H1 (cell line): ENCODE data around the gene SULF2. TPM values are rescaled to one million over a fixed set of nuclear protein-coding genes. Genes with fewer than 3 reads are reported as not detected.

Source experiments
- CTCF ChIA-PET: fragments of 300-600 bp; sonication (Branson Sonifier 250); formaldehyde crosslinking; loops from one replicate; lab custom pipeline; 2021; ENCODE audit not compliant: partially characterized antibody; lab: Charles Lee
- POLR2A ChIA-PET: fragments of 300-600 bp; sonication (Branson Sonifier 250); formaldehyde crosslinking; loops from one replicate; lab custom pipeline; 2021; ENCODE audit warnings: inconsistent platforms; ENCODE audit not compliant: partially characterized antibody; lab: Charles Lee
- DNase-seq, 2 experiments: peaks; one replicate each; pipeline versions ENCODE4 v3.0.0 to v3.0.0-alpha.2; 2010 to 2022; ENCODE audit warnings: low spot score in 2 of 2, low read depth in 1 of 2, mixed read lengths in 1 of 2
- FAIRE-seq: peaks from 2 replicates; lab custom pipeline; 2011; peaks lifted over from hg19 to GRCh38; lab: Jason Lieb, UNC
- H2AFZ ChIP-seq: 2 replicates; pipeline ENCODE4 v1.8.1; 2012; ENCODE audit warnings: low read length, inconsistent platforms
- H2AK5ac ChIP-seq: 2 replicates; pipeline ENCODE4 v1.6.1; 2013; ENCODE audit warnings: low read depth, low read length
- H2BK120ac ChIP-seq: replicated peaks from 2 replicates; pipeline ENCODE3; 2013; ENCODE audit warnings: low read depth, low read length, inconsistent platforms
- H2BK12ac ChIP-seq: 2 replicates; pipeline ENCODE4 v1.6.1; 2013; ENCODE audit warnings: low read depth, low read length
- H2BK15ac ChIP-seq: 2 replicates; pipeline ENCODE4 v1.6.1; 2013; ENCODE audit warnings: low read length
- H2BK20ac ChIP-seq: 2 replicates; pipeline ENCODE4 v1.6.1; 2013; ENCODE audit warnings: low read length
- H2BK5ac ChIP-seq: 2 replicates; pipeline ENCODE4 v1.6.1; 2013; ENCODE audit warnings: low read depth, low read length
- H3K14ac ChIP-seq: 2 replicates; pipeline ENCODE4 v1.6.1; 2013; ENCODE audit warnings: inconsistent platforms; ENCODE audit not compliant: insufficient read length
- H3K18ac ChIP-seq: 2 replicates; pipeline ENCODE4 v1.6.1; 2013; ENCODE audit warnings: low read length; ENCODE audit errors: extremely low read depth
- H3K23ac ChIP-seq: 2 replicates; pipeline ENCODE4 v1.6.1; 2013; ENCODE audit warnings: inconsistent platforms; ENCODE audit not compliant: insufficient read length
- H3K23me2 ChIP-seq: 2 replicates; pipeline ENCODE4 v1.6.1; 2013; ENCODE audit warnings: low read depth, low read length
- H3K27ac ChIP-seq: 2 replicates; pipeline ENCODE4 v1.6.1; 2011; ENCODE audit warnings: low read depth, low read length, inconsistent platforms
- H3K27me3 ChIP-seq, 4 experiments: replicated peaks in 1 of 4; 1 replicate in 1 of 4; 2 replicates in 3 of 4; pipeline versions ENCODE4 v1.6.1 to v1.8.1; 2011 to 2013; ENCODE audit warnings: low read length in 3 of 4, mild to moderate bottlenecking in 3 of 4, inconsistent platforms in 2 of 4, mixed read lengths in 2 of 4, moderate library complexity in 1 of 4; ENCODE audit not compliant: control insufficient read depth in 3 of 4, insufficient read depth in 3 of 4; ENCODE audit errors: extremely low read depth in 1 of 4
- H3K36me3 ChIP-seq, 4 experiments: 2 replicates each; pipeline versions ENCODE4 v1.6.1 to v1.8.1; 2011 to 2013; ENCODE audit warnings: mild to moderate bottlenecking in 4 of 4, low read length in 3 of 4, moderate library complexity in 2 of 4, control low read depth in 1 of 4, inconsistent platforms in 1 of 4; ENCODE audit not compliant: insufficient read depth in 4 of 4, control insufficient read depth in 2 of 4
- H3K4ac ChIP-seq: replicated peaks from 2 replicates; pipeline ENCODE3; 2013; ENCODE audit warnings: low read length, low read depth, mixed read lengths, inconsistent platforms; ENCODE audit not compliant: insufficient read length
- H3K4me1 ChIP-seq, 4 experiments: replicated peaks in 1 of 4; 1 replicate in 1 of 4; 2 replicates in 3 of 4; pipeline versions ENCODE4 v1.6.1 to v1.8.1; 2011 to 2013; ENCODE audit warnings: low read length in 3 of 4, inconsistent platforms in 2 of 4, mixed read lengths in 1 of 4; ENCODE audit not compliant: insufficient read depth in 4 of 4, control insufficient read depth in 3 of 4
- H3K4me2 ChIP-seq, 2 experiments: 2 replicates each; pipeline versions ENCODE4 v1.6.1 to v1.8.1; 2011 to 2013; ENCODE audit warnings: low read depth in 2 of 2, low read length in 2 of 2, control low read depth in 1 of 2, inconsistent platforms in 1 of 2, mild to moderate bottlenecking in 1 of 2; ENCODE audit not compliant: insufficient read depth in 1 of 2
- H3K4me3 ChIP-seq, 4 experiments: fragments of 200-600, 300-600 bp in 1 of 4; sonication (generic), shearing (Covaris generic), sonication (Bioruptor Twin) in 1 of 4; 2 replicates each; pipeline versions ENCODE4 v1.5.1 to v1.8.1; 2011 to 2016; ENCODE audit warnings: low read length in 4 of 4, low read depth in 3 of 4, control low read depth in 2 of 4, inconsistent platforms in 2 of 4, mild to moderate bottlenecking in 2 of 4, mixed read lengths in 1 of 4, moderate library complexity in 1 of 4; ENCODE audit not compliant: insufficient read depth in 2 of 4; ENCODE audit errors: extremely low read depth in 1 of 4
- H3K56ac ChIP-seq: replicated peaks from 2 replicates; pipeline ENCODE3; 2013; ENCODE audit warnings: low read depth, mild to moderate bottlenecking, mixed read lengths, low read length, inconsistent platforms; ENCODE audit not compliant: insufficient read length
- H3K79me1 ChIP-seq: 2 replicates; pipeline ENCODE4 v1.6.1; 2013; ENCODE audit warnings: low read depth, low read length, control low read depth
- H3K79me2 ChIP-seq, 2 experiments: 2 replicates each; pipeline versions ENCODE4 v1.6.1 to v1.8.1; 2012 to 2013; ENCODE audit warnings: low read length in 2 of 2, mild to moderate bottlenecking in 2 of 2, inconsistent platforms in 1 of 2; ENCODE audit not compliant: insufficient read depth in 2 of 2, control insufficient read depth in 1 of 2
- H3K9ac ChIP-seq, 4 experiments: replicated peaks in 1 of 4; 1 replicate in 1 of 4; 2 replicates in 3 of 4; pipeline versions ENCODE4 v1.6.1 to v1.8.1; 2011 to 2013; ENCODE audit warnings: low read depth in 3 of 4, low read length in 3 of 4, control low read depth in 2 of 4, mild to moderate bottlenecking in 2 of 4, moderate library complexity in 2 of 4, inconsistent platforms in 1 of 4; ENCODE audit errors: extremely low read depth in 1 of 4
- H3K9me3 ChIP-seq, 2 experiments: 2 replicates each; pipeline versions ENCODE4 v1.6.1 to v1.8.1; 2012 to 2013; ENCODE audit warnings: mild to moderate bottlenecking in 2 of 2, moderate library complexity in 2 of 2, control low read depth in 1 of 2, inconsistent platforms in 1 of 2, low read depth in 1 of 2, low read length in 1 of 2, mixed read lengths in 1 of 2; ENCODE audit not compliant: insufficient read depth in 2 of 2
- H4K20me1 ChIP-seq, 2 experiments: replicated peaks in 1 of 2; 2 replicates each; pipeline versions ENCODE3 to v1.8.1; 2011 to 2013; ENCODE audit warnings: inconsistent platforms in 2 of 2, low read length in 2 of 2, mild to moderate bottlenecking in 1 of 2; ENCODE audit not compliant: insufficient read depth in 2 of 2, control insufficient read depth in 1 of 2
- H4K5ac ChIP-seq: 2 replicates; pipeline ENCODE4 v1.6.1; 2013; ENCODE audit warnings: low read length, low read depth, mixed read lengths, inconsistent platforms; ENCODE audit not compliant: insufficient read length
- H4K8ac ChIP-seq: 2 replicates; pipeline ENCODE4 v1.8.0; 2013; ENCODE audit warnings: mild to moderate bottlenecking, moderate library complexity, low read length, inconsistent platforms; ENCODE audit not compliant: insufficient read depth; ENCODE audit errors: extremely low read depth
- H4K91ac ChIP-seq: replicated peaks from 2 replicates; pipeline ENCODE3; 2013; ENCODE audit warnings: low read length, mixed read lengths, inconsistent platforms; ENCODE audit not compliant: insufficient read length
- CEBPB ChIP-seq: IDR thresholded peaks from 2 replicates; pipeline ENCODE4 v1.6.1; 2012; ENCODE audit warnings: low read depth, low read length
- EGR1 ChIP-seq: IDR thresholded peaks from 2 replicates; pipeline ENCODE4 v1.6.1; 2011; ENCODE audit warnings: low read depth, low read length, borderline replicate concordance
- EZH2 ChIP-seq: fragments of 200-600 bp; sonication (generic); IDR thresholded peaks from 2 replicates; pipeline ENCODE4 v1.7.1; 2012; ENCODE audit warnings: low read depth, mild to moderate bottlenecking, moderate library complexity, low read length, inconsistent platforms; ENCODE audit not compliant: severe bottlenecking
- GABPA ChIP-seq: IDR thresholded peaks from 2 replicates; pipeline ENCODE4 v1.6.1; 2011; ENCODE audit warnings: mild to moderate bottlenecking, low read length, moderate library complexity, borderline replicate concordance; ENCODE audit not compliant: insufficient read depth
- GTF2F1 ChIP-seq: IDR thresholded peaks from 2 replicates; pipeline ENCODE4 v1.6.1; 2012; ENCODE audit warnings: low read depth, low read length, improper control_type of control experiment, borderline replicate concordance
- MAFK ChIP-seq: IDR thresholded peaks from 2 replicates; pipeline ENCODE4 v1.6.1; 2012; ENCODE audit warnings: low read depth, mild to moderate bottlenecking, improper control_type of control experiment, low read length
- NANOG ChIP-seq: IDR thresholded peaks from 2 replicates; pipeline ENCODE4 v1.6.1; 2011; ENCODE audit warnings: low read length, low read depth, mild to moderate bottlenecking, inconsistent platforms; ENCODE audit not compliant: insufficient read depth, poor library complexity, severe bottlenecking
- POU5F1 ChIP-seq: IDR thresholded peaks from 2 replicates; pipeline ENCODE4 v1.6.1; 2011; ENCODE audit warnings: low read depth, mild to moderate bottlenecking, low read length, moderate library complexity
- RAD21 ChIP-seq, 2 experiments: IDR thresholded peaks in 1 of 2; conservative IDR thresholded peaks in 1 of 2; 2 replicates each; pipeline ENCODE4 v1.6.1; 2011; ENCODE audit warnings: low read depth in 2 of 2, low read length in 2 of 2, improper control_type of control experiment in 1 of 2, inconsistent platforms in 1 of 2, mild to moderate bottlenecking in 1 of 2, moderate library complexity in 1 of 2
- SP1 ChIP-seq: IDR thresholded peaks from 2 replicates; pipeline ENCODE4 v1.6.1; 2011; ENCODE audit warnings: low read depth, low read length
- SRF ChIP-seq: IDR thresholded peaks from 2 replicates; pipeline ENCODE4 v1.6.1; 2011; ENCODE audit warnings: mild to moderate bottlenecking, low read depth, low read length, moderate library complexity
- TAF1 ChIP-seq: IDR thresholded peaks from 2 replicates; pipeline ENCODE4 v1.6.1; 2011; ENCODE audit warnings: mild to moderate bottlenecking, low read depth, low read length
- TEAD4 ChIP-seq: IDR thresholded peaks from 2 replicates; pipeline ENCODE4 v1.6.1; 2012; ENCODE audit warnings: low read depth, low read length, inconsistent platforms, mixed read lengths
- ZNF274 ChIP-seq: IDR thresholded peaks from 2 replicates; pipeline ENCODE4 v1.7.0; 2012; ENCODE audit warnings: low read length, borderline replicate concordance; ENCODE audit errors: extremely low read depth
- WGBS, 2 experiments: shearing (Covaris generic) in 1 of 2; methylation state at CpG; one replicate each; pipeline versions ENCODE4 v1.1.6 to v1.1.7; 2013 to 2015; ENCODE audit warnings: low lambda C conversion rate in 2 of 2, mixed read lengths in 2 of 2, inconsistent platforms in 1 of 2, low coverage in 1 of 2, missing lambda C conversion rate in 1 of 2; ENCODE audit not compliant: insufficient replicate concordance in 2 of 2, insufficient coverage in 1 of 2, insufficient read length in 1 of 2; ENCODE audit errors: extremely low coverage in 1 of 2, missing lambda C conversion rate in 1 of 2; 5-methylcytosine and 5-hydroxymethylcytosine counted together
- polyA plus RNA-seq, 7 experiments: library from polyadenylated mRNA; depleted of rRNA in 3 of 7; stranded (reverse) in 5 of 7; unstranded in 2 of 7; fragments of >200 nt in 5 of 7; fragments of 200-250 nt in 2 of 7; gene quantifications; 1 replicate in 5 of 7; 2 replicates in 1 of 7; 4 replicates in 1 of 7; pipeline versions ENCODE4 v1.2.1 to v1.2.3, GENCODE V29; 2011 to 2013; ENCODE audit warnings: missing spikeins in 2 of 7, mixed read lengths in 2 of 7
- total RNA-seq: library from RNA; stranded (reverse); fragmentation: NEBNext Ultra II Directional; extraction: Animal tissue kit (Norgen Biotek cat#: 25700); gene quantifications from 2 replicates; pipeline ENCODE4 v1.2.1, GENCODE V29; 2021

The SULF2 gene
- total and polyA plus RNA-seq, 2 of the 8 experiments (the other 6 are each of a cell fraction or from before 2014, with no cell fraction given): 15.7 to 28.2 TPM

DNA sequence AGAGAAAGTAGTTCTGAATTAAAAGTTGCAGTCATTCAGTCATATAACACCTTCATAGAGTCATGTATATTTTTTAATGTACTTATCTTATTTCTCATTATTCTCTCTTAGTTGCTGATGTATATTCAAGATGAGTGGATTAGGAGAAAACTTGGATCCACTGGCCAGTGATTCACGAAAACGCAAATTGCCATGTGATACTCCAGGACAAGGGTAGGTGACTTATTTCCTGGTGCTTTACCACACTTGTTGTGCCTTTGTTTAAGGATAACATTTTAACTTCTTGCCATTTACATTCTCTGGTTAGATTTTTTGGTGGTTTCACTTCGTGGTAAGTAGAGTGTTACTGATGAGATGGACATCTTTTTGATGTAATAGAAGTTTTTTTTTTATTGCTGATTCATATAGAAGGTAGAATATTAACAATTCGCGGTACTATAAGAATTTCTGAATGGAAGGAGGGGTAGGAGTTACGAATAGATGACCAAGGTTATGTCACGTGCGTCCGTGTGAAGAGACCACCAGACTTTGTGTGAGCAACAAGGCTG is 163.1 kb downstream of the SULF2 start:
- H4K91ac ChIP-seq: no peak overlapping the region
- DNase-seq (no peak), FAIRE-seq (no peak)
- H3K79me1 ChIP-seq: no peaks in the 10 kb centered on the region; the same call in 1 of the 2 replicates
- no peak overlapping the region for H3K9ac ChIP-seq
- H3K4me3 ChIP-seq: no peak overlapping the region
- peaks cover 0 to 7% of the 10 kb centered on the region in 2 experiments; a peak in 1 of 4 replicates for H3K79me2 ChIP-seq
- no peak overlapping the region for H3K27ac ChIP-seq
- no peak overlapping the region for H2BK15ac ChIP-seq
- H2AFZ ChIP-seq: no peak overlapping the region
- H4K8ac ChIP-seq: no peak overlapping the region
- no peak overlapping the region for H2BK120ac ChIP-seq
- no peak overlapping the region for H3K4me2 ChIP-seq
- H3K9me3 ChIP-seq: no peaks in the 10 kb centered on the region
- H3K4me1 ChIP-seq: peaks cover 0 to 4% (median 1%) of the 10 kb centered on the region in 4 experiments; a peak in 2 of 7 replicates
- ChIA-PET POLR2A (no interaction called here), CTCF (interaction anchor here (0.6 to 4.1 kb wide), 6 partner anchors 10 to 101 kb away, joined by 4 to 26 read pairs (median 9); no protein-coding TSS in a partner anchor)
- 96% methylated on average over 9 of the region's 9 CpGs; no CpG with 5 or more reads in 1 of the 2 experiments for WGBS, 2 experiments
- H3K27me3 ChIP-seq: no peaks in the 10 kb centered on the region
- H3K36me3 ChIP-seq: peaks cover 0 to 7% (median 3%) of the 10 kb centered on the region in 4 experiments; a peak in 3 of 8 replicates
- no peak overlapping the region for H3K23ac ChIP-seq
- no peak overlapping the region for H2BK5ac ChIP-seq
- H3K18ac ChIP-seq: no peak overlapping the region
- H3K14ac ChIP-seq: no peak overlapping the region
- H4K20me1 ChIP-seq: no peaks in the 10 kb centered on the region
- H2AK5ac ChIP-seq: no peak overlapping the region
- no peak overlapping the region for H4K5ac ChIP-seq
- no peak overlapping the region for H3K4ac ChIP-seq
- H2BK12ac ChIP-seq: no peak overlapping the region
- no peak overlapping the region for H2BK20ac ChIP-seq
- H3K56ac ChIP-seq: no peak overlapping the region
- no peaks in the 10 kb centered on the region for H3K23me2 ChIP-seq
- TF ChIP-seq POU5F1 (no peak), EZH2 (no peak), GTF2F1 (no peak), EGR1 (no peak), TAF1 (no peak), CEBPB (no peak), SP1 (no peak), NANOG (no peak), ZNF274 (no peak), RAD21 (IDR thresholded peaks at IDR 0.05 in 1 of 2, conservative IDR thresholded peaks at IDR 0.05 in 1 of 2; ENCODE audit: low read depth in 2 of 2, low read length in 2 of 2) (no peak), SRF (no peak), GABPA (no peak), MAFK (no peak), TEAD4 (no peak)
